GM12878 (cell line): ENCODE data around the gene LKAAEAR1. TPM values are rescaled to one million over a fixed set of nuclear protein-coding genes. Genes with fewer than 3 reads are reported as not detected.

Experiments used
- ATAC-seq: fragments of 200-7000 bp; cut with Tn5 transposase; 3 replicates; pipeline ENCODE4 v1.9.1; 2020; ENCODE audit warnings: mild to moderate bottlenecking, moderate library complexity
- BruUV-seq: library from RNA; stranded (reverse); fragments of 400-500 nt; replicated peaks from 2 replicates; lab custom pipeline; 2021; lab: Mats Ljungman, UMichigan
- CTCF ChIA-PET: fragments of 300-600 bp; sonication (Branson Sonifier 250); formaldehyde crosslinking; extraction: SDS; loops from one replicate; lab custom pipeline; 2021; ENCODE audit warnings: inconsistent platforms; lab: Yijun Ruan, JAX
- POLR2A ChIA-PET: fragments of 350-600 bp; formaldehyde crosslinking; extraction: SDS; loops from one replicate; lab custom pipeline; 2021; ENCODE audit warnings: inconsistent platforms; lab: Charles Lee
- RAD21 ChIA-PET: fragments of 300-600 bp; sonication (Branson Sonifier 250); formaldehyde crosslinking; loops from one replicate; lab custom pipeline; 2023; ENCODE audit warnings: antibody characterized with exemption; ENCODE audit not compliant: unreplicated experiment; lab: Charles Lee
- SMC1A ChIA-PET: fragments of 300-600 bp; sonication (Branson Sonifier 250); formaldehyde crosslinking; loops from one replicate; lab custom pipeline; 2023; ENCODE audit not compliant: unreplicated experiment, uncharacterized antibody; lab: Charles Lee
- DNase-seq: peaks from one replicate; pipeline ENCODE4 v3.0.0-alpha.2; 2011; ENCODE audit warnings: low read depth, low spot score
- FAIRE-seq: peaks from 3 replicates; lab custom pipeline; 2011; peaks lifted over from hg19 to GRCh38; lab: Jason Lieb, UNC
- H2AFZ ChIP-seq: 2 replicates; pipeline ENCODE4 v1.6.0; 2011; ENCODE audit warnings: low read depth, low read length, control low read depth; ENCODE audit not compliant: control insufficient read depth
- H3K27ac ChIP-seq: 2 replicates; pipeline ENCODE4 v1.5.1; 2011; ENCODE audit warnings: control low read depth; ENCODE audit not compliant: control insufficient read depth, insufficient read depth
- H3K27me3 ChIP-seq, 2 experiments: replicated peaks in 1 of 2; 2 replicates each; pipeline versions ENCODE4 v1.6.0 to v1.6.1; 2011; ENCODE audit warnings: low read length in 1 of 2; ENCODE audit not compliant: control insufficient read depth in 2 of 2, insufficient read depth in 2 of 2
- H3K36me3 ChIP-seq, 2 experiments: 2 replicates each; pipeline ENCODE4 v1.5.1; 2011; ENCODE audit warnings: low read length in 1 of 2; ENCODE audit not compliant: control insufficient read depth in 2 of 2, insufficient read depth in 2 of 2
- H3K4me1 ChIP-seq: 2 replicates; pipeline ENCODE4 v1.6.1; 2011; ENCODE audit warnings: mild to moderate bottlenecking, low read length, moderate library complexity, mixed read lengths; ENCODE audit not compliant: control insufficient read depth, insufficient read depth
- H3K4me2 ChIP-seq: 2 replicates; pipeline ENCODE4 v1.6.0; 2011; ENCODE audit warnings: control low read depth; ENCODE audit not compliant: control insufficient read depth, insufficient read depth
- H3K4me3 ChIP-seq: fragments of 200-600 bp; sonication (generic); 2 replicates; pipeline ENCODE4 v1.5.1; 2016
- H3K79me2 ChIP-seq: 2 replicates; pipeline ENCODE4 v1.6.0; 2011; ENCODE audit warnings: low read length; ENCODE audit not compliant: control insufficient read depth, insufficient read depth
- H3K9ac ChIP-seq: 2 replicates; pipeline ENCODE4 v1.8.0; 2011; ENCODE audit warnings: low read length, control low read depth, mixed read lengths; ENCODE audit not compliant: control insufficient read depth, insufficient read depth
- H3K9me3 ChIP-seq: replicated peaks from 3 replicates; pipeline ENCODE4 v1.5.1; 2011; ENCODE audit warnings: mild to moderate bottlenecking, low read length; ENCODE audit not compliant: control insufficient read depth, insufficient read depth
- H4K20me1 ChIP-seq: 2 replicates; pipeline ENCODE4 v1.6.0; 2011; ENCODE audit not compliant: control insufficient read depth, insufficient read depth
- HCFC1 ChIP-seq: fragments of 150-350 bp; IDR thresholded peaks from 2 replicates; pipeline ENCODE4 v1.6.1; 2014; ENCODE audit warnings: low read length
- JUNB ChIP-seq: IDR thresholded peaks from 2 replicates; pipeline ENCODE4 v1.6.1; 2016; ENCODE audit warnings: antibody characterized with exemption, mild to moderate bottlenecking
- MEF2A ChIP-seq: IDR thresholded peaks from 2 replicates; pipeline ENCODE4 v1.6.1; 2011; ENCODE audit warnings: low read depth, mild to moderate bottlenecking, low read length, moderate library complexity; ENCODE audit not compliant: insufficient read depth
- MTA2 ChIP-seq: fragments of 450-650 bp; IDR thresholded peaks from 2 replicates; pipeline ENCODE4 v1.6.1; 2016; ENCODE audit warnings: low read depth, mild to moderate bottlenecking, moderate library complexity
- NFYA ChIP-seq: IDR thresholded peaks from 2 replicates; pipeline ENCODE4 v1.6.1; 2011; ENCODE audit warnings: low read depth, mild to moderate bottlenecking, low read length, improper control_type of control experiment, borderline replicate concordance
- SIN3A ChIP-seq: IDR thresholded peaks from 2 replicates; pipeline ENCODE4 v1.6.1; 2012; ENCODE audit warnings: low read depth, low read length, improper control_type of control experiment
- ZNF207 ChIP-seq: fragments of 450-650 bp; IDR thresholded peaks from 2 replicates; pipeline ENCODE4 v1.6.1; 2014; ENCODE audit warnings: antibody characterized with exemption, mild to moderate bottlenecking, borderline replicate concordance
- ZNF24 ChIP-seq: fragments of 450-650 bp; IDR thresholded peaks from 2 replicates; pipeline ENCODE4 v1.6.1; 2017; ENCODE audit warnings: antibody characterized with exemption, mild to moderate bottlenecking
- ZNF687 ChIP-seq: fragments of 450-650 bp; IDR thresholded peaks from 2 replicates; pipeline ENCODE4 v1.6.1; 2017; ENCODE audit warnings: mild to moderate bottlenecking, moderate library complexity
- whole genome bisulfite sequencing: methylation state at CpG from one replicate; pipeline ENCODE4 v1.1.6; 2016; ENCODE audit warnings: low lambda C conversion rate; ENCODE audit not compliant: insufficient replicate concordance, insufficient coverage; ENCODE audit errors: missing lambda C conversion rate; 5-methylcytosine and 5-hydroxymethylcytosine counted together
- in situ Hi-C: fragments of 300-500 bp; cut with MboI; formaldehyde crosslinking; loops from 9 replicates; pipeline ENCODE4 v1.14.3; 2018; ENCODE audit warnings: mixed read lengths
- intact Hi-C: fragments of 100-400 bp; cut with micrococcal nuclease; formaldehyde crosslinking; loops from one replicate; pipeline ENCODE4 v1.14.2; 2022; ENCODE audit not compliant: unreplicated experiment
- polyA plus RNA-seq, 11 experiments: library from polyadenylated mRNA; depleted of rRNA in 4 of 11; unstranded in 6 of 11; stranded (reverse) in 5 of 11; fragments of >200 nt; fragmentation: Nextera tagmentation in 4 of 11; fragmentation: Illumina TruSeq in 1 of 11; extraction: Ambion mirVana in 4 of 11; extraction: Trizol in 1 of 11; gene quantifications; 1 replicate in 1 of 11; 2 replicates in 10 of 11; pipeline versions ENCODE4 v1.2.1 to v1.2.3, GENCODE V29; 2011 to 2016; ENCODE audit warnings: inconsistent platforms in 2 of 11, missing spikeins in 2 of 11, low read depth in 1 of 11
- total RNA-seq, 4 experiments: library from RNA; depleted of rRNA in 3 of 4; stranded (reverse); fragments of >200 nt in 3 of 4; fragmentation: Illumina TruSeq in 1 of 4; extraction: Trizol in 1 of 4; gene quantifications; 2 replicates each; pipeline versions ENCODE4 v1.2.1 to v1.2.3, GENCODE V29; 2013 to 2021

The LKAAEAR1 gene
- total and polyA plus RNA-seq, 10 of the 15 experiments (the other 5 are each of a cell fraction or from before 2014, with no cell fraction given): not detected

GRCh38 chr20:64072498-64073063, 11.6 kb downstream of the LKAAEAR1 start:
- Histone ChIP-seq H3K79me2 (peaks cover 17% of the 10 kb centered on the region), H3K36me3 (peaks cover 3 to 22% of the 10 kb centered on the region in 2 experiments), H3K9ac (no peak overlapping the region), H3K9me3 (no peaks in the 10 kb centered on the region), H4K20me1 (no peaks in the 10 kb centered on the region), H3K27ac (no peak overlapping the region), H2AFZ (no peak overlapping the region), H3K4me2 (no peak overlapping the region), H3K27me3 (no peaks in the 10 kb centered on the region), H3K4me1 (peaks cover 8% of the 10 kb centered on the region; the same call in 1 of the 2 replicates), H3K4me3 (no peak overlapping the region)
- POLR2A ChIA-PET: interaction anchor here (2.4 kb wide), 1 partner anchor 10 kb away, joined by 6 read pairs; the partner anchor contains the start of gene TCEA2
- DNase-seq (no peak), FAIRE-seq (no peak), ATAC-seq (no peak)
- SMC1A ChIA-PET: no interaction called here
- RAD21 ChIA-PET: no interaction called here
- in situ Hi-C loops (no loop called here), intact Hi-C loops (no loop called here)
- CTCF ChIA-PET: interaction anchor here (1.2 to 2.8 kb wide), 3 partner anchors 15 to 90 kb away, joined by 3 to 7 read pairs (median 5); no protein-coding TSS in a partner anchor
- WGBS: 54% methylated on average over 14 of the region's 14 CpGs
- TF ChIP-seq SIN3A (no peak), ZNF687 (no peak), ZNF207 (no peak), MTA2 (no peak), MEF2A (no peak), NFYA (no peak), HCFC1 (no peak), ZNF24 (no peak), JUNB (no peak)
- BruUV-seq: no TSS peak
